Thyroid gland (tissue), 4 donors: ENCODE results near the gene ADARB2. TPM values are rescaled to one million over a fixed set of nuclear protein-coding genes. Genes with fewer than 3 reads are reported as not detected.

ENCODE experiments used
- DNase-seq, 2 donors: peaks; one replicate each; pipeline ENCODE4 v3.0.0-alpha.2; 2019
- H3K27ac ChIP-seq, 3 donors: fragments of 200-600 bp; sonication (generic); 1 replicate in 2 of 3; 2 replicates in 1 of 3; pipeline ENCODE4 v1.5.1; 2016 to 2019; ENCODE audit warnings: mild to moderate bottlenecking in 1 of 3, moderate library complexity in 1 of 3
- H3K27me3 ChIP-seq: fragments of 200-600 bp; sonication (generic); one replicate; pipeline ENCODE4 v1.5.1; 2019
- H3K36me3 ChIP-seq, 2 donors: fragments of 200-600 bp; sonication (generic); one replicate each; pipeline ENCODE4 v1.5.1; 2016 to 2019
- H3K4me1 ChIP-seq, 2 donors: fragments of 200-600 bp; sonication (generic); one replicate each; pipeline ENCODE4 v1.5.1; 2017 to 2019
- H3K4me3 ChIP-seq, 3 donors: fragments of 200-600 bp; sonication (generic); replicated peaks in 1 of 3; 1 replicate in 2 of 3; 2 replicates in 1 of 3; pipeline ENCODE4 v1.5.1; 2016; ENCODE audit warnings: mild to moderate bottlenecking in 1 of 3
- H3K9me3 ChIP-seq: fragments of 200-600 bp; sonication (generic); one replicate; pipeline ENCODE4 v1.5.1; 2017
- POLR2A ChIP-seq, 2 donors: fragments of 450-650 bp; IDR thresholded peaks; one replicate each; pipeline ENCODE4 v1.6.1; 2017; ENCODE audit warnings: antibody characterized with exemption in 2 of 2, mild to moderate bottlenecking in 2 of 2, moderate library complexity in 1 of 2
- WGBS, 2 donors: methylation state at CpG; one replicate each; pipeline ENCODE4 v1.1.5; 2017; 5-methylcytosine and 5-hydroxymethylcytosine counted together
- intact Hi-C: fragments of 100-400 bp; cut with DNase I; formaldehyde crosslinking; loops from one replicate; pipeline ENCODE4 v1.15.1; 2023
- total RNA-seq, 4 donors: library from RNA; depleted of rRNA; stranded (reverse); fragments of >200 nt; gene quantifications; one replicate each; pipeline ENCODE4 v1.2.3, GENCODE V29; 2016
- TF ChIP-seq, protein P1 (sequence below), 6 experiments: fragments of 200-600 bp in 3 of 6; fragments of 450-650 bp in 3 of 6; sonication (generic) in 3 of 6; IDR thresholded peaks; one replicate each; pipeline ENCODE4 v1.5.1; 2016 to 2019; ENCODE audit warnings: antibody characterized with exemption in 6 of 6, mild to moderate bottlenecking in 2 of 6, inconsistent platforms in 1 of 6, moderate library complexity in 1 of 6

The ADARB2 gene
- total RNA-seq, 4 donors from 2014 or later, result 0.08 to 0.15 TPM; not detected in 2

DNA sequence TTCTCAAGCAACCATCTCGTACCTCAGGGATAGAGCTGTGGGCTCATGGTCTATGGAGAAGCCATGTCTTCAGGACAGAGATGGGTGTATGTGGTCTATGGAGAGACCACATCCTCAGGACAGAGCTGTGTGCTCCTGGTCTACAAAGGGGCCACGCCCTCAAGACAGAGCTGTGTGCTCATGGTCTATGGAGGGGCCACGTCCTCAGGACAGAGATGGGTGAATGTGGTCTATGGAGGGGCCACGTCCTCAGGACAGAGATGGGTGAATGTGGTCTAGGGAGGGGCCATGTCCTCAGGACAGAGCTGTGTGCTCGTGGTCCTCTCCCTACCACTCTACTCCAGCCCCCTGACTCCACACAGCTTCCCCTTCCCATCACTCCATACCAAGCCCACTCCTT lies 563.3 kb downstream of the ADARB2 start:
- H3K9me3 ChIP-seq, result no peaks in the 10 kb centered on the region
- TF ChIP-seq POLR2A (IDR thresholded peaks at IDR 0.05), result no peak
- TF ChIP-seq, protein P1, sequence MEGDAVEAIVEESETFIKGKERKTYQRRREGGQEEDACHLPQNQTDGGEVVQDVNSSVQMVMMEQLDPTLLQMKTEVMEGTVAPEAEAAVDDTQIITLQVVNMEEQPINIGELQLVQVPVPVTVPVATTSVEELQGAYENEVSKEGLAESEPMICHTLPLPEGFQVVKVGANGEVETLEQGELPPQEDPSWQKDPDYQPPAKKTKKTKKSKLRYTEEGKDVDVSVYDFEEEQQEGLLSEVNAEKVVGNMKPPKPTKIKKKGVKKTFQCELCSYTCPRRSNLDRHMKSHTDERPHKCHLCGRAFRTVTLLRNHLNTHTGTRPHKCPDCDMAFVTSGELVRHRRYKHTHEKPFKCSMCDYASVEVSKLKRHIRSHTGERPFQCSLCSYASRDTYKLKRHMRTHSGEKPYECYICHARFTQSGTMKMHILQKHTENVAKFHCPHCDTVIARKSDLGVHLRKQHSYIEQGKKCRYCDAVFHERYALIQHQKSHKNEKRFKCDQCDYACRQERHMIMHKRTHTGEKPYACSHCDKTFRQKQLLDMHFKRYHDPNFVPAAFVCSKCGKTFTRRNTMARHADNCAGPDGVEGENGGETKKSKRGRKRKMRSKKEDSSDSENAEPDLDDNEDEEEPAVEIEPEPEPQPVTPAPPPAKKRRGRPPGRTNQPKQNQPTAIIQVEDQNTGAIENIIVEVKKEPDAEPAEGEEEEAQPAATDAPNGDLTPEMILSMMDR (IDR thresholded peaks at IDR 0.05), result no peak
- intact Hi-C loops, result no loop called here
- no peak for DNase-seq
- WGBS, 2 donors, result 74% methylated on average over 5 of the region's 5 CpGs
- no peak overlapping the region for H3K27ac ChIP-seq
- no peaks in the 10 kb centered on the region for H3K4me1 ChIP-seq
- no peaks in the 10 kb centered on the region for H3K36me3 ChIP-seq
- no peaks in the 10 kb centered on the region for H3K27me3 ChIP-seq
- no peak overlapping the region for H3K4me3 ChIP-seq

DNA sequence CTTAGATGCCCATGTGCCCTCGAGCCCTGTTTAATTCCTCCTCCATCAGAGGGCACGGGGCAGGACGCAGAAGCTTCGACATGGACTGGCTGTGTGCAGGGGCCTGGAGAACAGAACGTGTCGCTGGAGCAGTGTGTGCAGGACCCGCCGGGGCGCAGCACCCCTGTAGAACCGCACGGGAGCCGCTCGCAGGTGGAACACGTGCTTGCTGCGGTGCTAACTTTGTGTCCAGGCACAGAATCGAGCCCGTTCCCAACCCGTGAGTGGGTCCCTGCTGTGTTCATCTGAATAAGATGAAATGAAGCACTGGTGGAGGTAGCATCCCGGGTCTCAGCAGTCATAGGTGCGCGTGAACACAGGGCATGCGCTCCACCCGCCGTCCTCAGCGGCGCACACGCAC lies 564.2 kb downstream of the ADARB2 start:
- intact Hi-C loops, result no loop called here
- WGBS, 2 donors, result 90 to 93% methylated on average over 4 to 26 of the region's 27 CpGs
- no peaks in the 10 kb centered on the region for H3K9me3 ChIP-seq
- no peaks in the 10 kb centered on the region for H3K4me1 ChIP-seq
- H3K36me3 ChIP-seq, result no peaks in the 10 kb centered on the region
- DNase-seq, result no peak
- no peak overlapping the region for H3K27ac ChIP-seq
- no peak for TF ChIP-seq POLR2A (IDR thresholded peaks at IDR 0.05)
- TF ChIP-seq, protein P1 (IDR thresholded peaks at IDR 0.05), result no peak
- no peak overlapping the region for H3K4me3 ChIP-seq
- H3K27me3 ChIP-seq, result no peaks in the 10 kb centered on the region

- H3K27ac ChIP-seq, result no peak overlapping the region
- H3K27me3 ChIP-seq, result no peaks in the 10 kb centered on the region
- H3K4me1 ChIP-seq, result no peaks in the 10 kb centered on the region
- intact Hi-C loops, result no loop called here
- H3K4me3 ChIP-seq, result no peak overlapping the region
- no peak for TF ChIP-seq POLR2A (IDR thresholded peaks at IDR 0.05)
- TF ChIP-seq, protein P1 (IDR thresholded peaks at IDR 0.05), result no peak
- no peak for DNase-seq
- no peaks in the 10 kb centered on the region for H3K36me3 ChIP-seq
- H3K9me3 ChIP-seq, result no peaks in the 10 kb centered on the region
- 69 to 74% methylated on average over 15 of the region's 15 CpGs for WGBS, 2 donors
These were observed 564.9 kb downstream of the ADARB2 start for GRCh38 chr10:1172256-1172984.

- TF ChIP-seq, protein P1 (IDR thresholded peaks at IDR 0.05), result no peak
- TF ChIP-seq POLR2A (IDR thresholded peaks at IDR 0.05), result no peak
- Histone ChIP-seq H3K9me3 (no peaks in the 10 kb centered on the region), H3K27me3 (no peaks in the 10 kb centered on the region), H3K4me1 (no peaks in the 10 kb centered on the region), H3K27ac (no peak overlapping the region), H3K36me3 (no peaks in the 10 kb centered on the region), H3K4me3 (no peak overlapping the region)
- intact Hi-C loops, result no loop called here
- DNase-seq, result no peak
- 83 to 84% methylated on average over 8 to 9 of the region's 9 CpGs for WGBS, 2 donors
These were observed 565.7 kb downstream of the ADARB2 start for GRCh38 chr10:1171586-1171985.

- no peak for TF ChIP-seq POLR2A (IDR thresholded peaks at IDR 0.05)
- TF ChIP-seq, protein P1 (IDR thresholded peaks at IDR 0.05), result no peak
- intact Hi-C loops, result no loop called here
- no peak overlapping the region for H3K4me3 ChIP-seq
- H3K4me1 ChIP-seq, result no peaks in the 10 kb centered on the region
- WGBS, 2 donors, result 90% methylated on average over 4 of the region's 4 CpGs
- H3K27ac ChIP-seq, result no peak overlapping the region
- H3K36me3 ChIP-seq, result no peaks in the 10 kb centered on the region
- no peak for DNase-seq
- no peaks in the 10 kb centered on the region for H3K9me3 ChIP-seq
- H3K27me3 ChIP-seq, result no peaks in the 10 kb centered on the region
These were observed 566.1 kb downstream of the ADARB2 start for GRCh38 chr10:1171182-1171581.
